Measurements from ENCODE around the gene POLA2.

DNA sequence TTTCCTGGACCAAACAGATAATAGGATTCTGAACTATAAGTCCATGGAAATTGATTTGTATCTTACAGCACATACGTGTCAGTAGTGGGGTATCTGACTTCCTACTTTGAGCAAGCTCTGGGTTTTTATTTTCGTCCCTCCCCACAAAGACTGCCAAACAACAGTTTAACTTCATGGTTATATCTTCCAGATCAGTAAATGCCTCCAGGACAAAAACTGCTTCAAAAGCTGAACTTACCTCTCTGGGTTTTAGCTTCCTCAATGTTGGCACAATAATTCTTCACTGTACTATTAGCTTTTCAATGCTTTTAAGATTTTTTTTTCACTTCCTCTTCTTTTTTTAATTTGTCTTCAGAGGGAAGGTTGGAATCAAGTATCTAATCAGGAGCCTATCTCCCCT is 67.7 kb downstream of the POLA2 start:
- TF ChIP-seq POLR2A (IDR thresholded peaks at IDR 0.05) (no peak), POLR2AphosphoS5 (IDR thresholded peaks at IDR 0.05) (no peak)
- TF ChIP-seq, protein P1, sequence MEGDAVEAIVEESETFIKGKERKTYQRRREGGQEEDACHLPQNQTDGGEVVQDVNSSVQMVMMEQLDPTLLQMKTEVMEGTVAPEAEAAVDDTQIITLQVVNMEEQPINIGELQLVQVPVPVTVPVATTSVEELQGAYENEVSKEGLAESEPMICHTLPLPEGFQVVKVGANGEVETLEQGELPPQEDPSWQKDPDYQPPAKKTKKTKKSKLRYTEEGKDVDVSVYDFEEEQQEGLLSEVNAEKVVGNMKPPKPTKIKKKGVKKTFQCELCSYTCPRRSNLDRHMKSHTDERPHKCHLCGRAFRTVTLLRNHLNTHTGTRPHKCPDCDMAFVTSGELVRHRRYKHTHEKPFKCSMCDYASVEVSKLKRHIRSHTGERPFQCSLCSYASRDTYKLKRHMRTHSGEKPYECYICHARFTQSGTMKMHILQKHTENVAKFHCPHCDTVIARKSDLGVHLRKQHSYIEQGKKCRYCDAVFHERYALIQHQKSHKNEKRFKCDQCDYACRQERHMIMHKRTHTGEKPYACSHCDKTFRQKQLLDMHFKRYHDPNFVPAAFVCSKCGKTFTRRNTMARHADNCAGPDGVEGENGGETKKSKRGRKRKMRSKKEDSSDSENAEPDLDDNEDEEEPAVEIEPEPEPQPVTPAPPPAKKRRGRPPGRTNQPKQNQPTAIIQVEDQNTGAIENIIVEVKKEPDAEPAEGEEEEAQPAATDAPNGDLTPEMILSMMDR (IDR thresholded peaks at IDR 0.05) = no peak

Data from sigmoid colon (tissue), 4 donors.